GM12873 (cell line): ENCODE data around the gene FRMD4A.

Experiments
- TF ChIP-seq, protein P1 (sequence below): IDR thresholded peaks from 2 replicates; pipeline ENCODE4 v1.5.1; 2012; ENCODE audit warnings: low read depth, mild to moderate bottlenecking, moderate library complexity, low read length, control low read depth; ENCODE audit not compliant: insufficient read depth; ENCODE audit errors: missing control alignments

Gene FRMD4A

DNA sequence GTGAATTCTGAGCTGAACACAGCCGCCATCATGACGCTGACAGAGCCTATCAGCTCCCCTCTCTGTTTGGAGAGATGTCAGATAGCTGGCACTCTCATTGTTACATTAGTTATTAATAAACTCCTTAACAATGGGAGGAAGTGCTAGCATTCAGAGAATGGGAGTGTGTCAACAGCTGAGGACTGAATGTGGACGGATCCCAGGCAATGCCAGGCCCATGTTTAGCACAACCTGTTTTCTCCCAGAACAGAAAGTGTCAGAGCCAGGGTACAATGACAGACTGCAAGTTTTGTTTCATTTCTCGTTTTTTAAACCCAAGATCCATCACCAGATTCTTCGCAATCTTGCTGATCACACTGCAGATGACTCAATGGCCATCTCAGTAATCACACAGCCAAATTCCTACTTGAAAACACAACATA, 644.4 kb downstream of the FRMD4A start:
- TF ChIP-seq, protein P1, sequence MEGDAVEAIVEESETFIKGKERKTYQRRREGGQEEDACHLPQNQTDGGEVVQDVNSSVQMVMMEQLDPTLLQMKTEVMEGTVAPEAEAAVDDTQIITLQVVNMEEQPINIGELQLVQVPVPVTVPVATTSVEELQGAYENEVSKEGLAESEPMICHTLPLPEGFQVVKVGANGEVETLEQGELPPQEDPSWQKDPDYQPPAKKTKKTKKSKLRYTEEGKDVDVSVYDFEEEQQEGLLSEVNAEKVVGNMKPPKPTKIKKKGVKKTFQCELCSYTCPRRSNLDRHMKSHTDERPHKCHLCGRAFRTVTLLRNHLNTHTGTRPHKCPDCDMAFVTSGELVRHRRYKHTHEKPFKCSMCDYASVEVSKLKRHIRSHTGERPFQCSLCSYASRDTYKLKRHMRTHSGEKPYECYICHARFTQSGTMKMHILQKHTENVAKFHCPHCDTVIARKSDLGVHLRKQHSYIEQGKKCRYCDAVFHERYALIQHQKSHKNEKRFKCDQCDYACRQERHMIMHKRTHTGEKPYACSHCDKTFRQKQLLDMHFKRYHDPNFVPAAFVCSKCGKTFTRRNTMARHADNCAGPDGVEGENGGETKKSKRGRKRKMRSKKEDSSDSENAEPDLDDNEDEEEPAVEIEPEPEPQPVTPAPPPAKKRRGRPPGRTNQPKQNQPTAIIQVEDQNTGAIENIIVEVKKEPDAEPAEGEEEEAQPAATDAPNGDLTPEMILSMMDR = no peak

DNA sequence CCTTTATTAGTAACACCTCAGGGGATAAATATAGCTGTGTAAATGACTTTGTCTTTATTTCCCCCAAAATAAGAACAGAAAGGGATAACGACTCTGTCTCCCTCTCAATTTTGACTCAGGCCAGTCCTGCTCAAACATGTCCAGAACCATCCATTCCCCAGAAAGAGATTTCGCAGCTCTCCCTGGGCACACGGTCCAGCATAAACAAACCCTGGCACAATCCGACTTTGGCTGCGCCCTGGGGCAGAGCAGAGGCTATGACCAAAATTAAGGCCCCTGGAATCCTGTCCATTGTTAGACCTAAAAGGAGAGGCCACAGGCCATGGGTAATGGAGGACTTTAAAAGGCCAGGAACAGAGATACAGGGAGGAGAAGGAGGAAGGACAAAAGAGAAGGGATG, 644.8 kb downstream of the FRMD4A start:
- TF ChIP-seq, protein P1 = no peak

DNA sequence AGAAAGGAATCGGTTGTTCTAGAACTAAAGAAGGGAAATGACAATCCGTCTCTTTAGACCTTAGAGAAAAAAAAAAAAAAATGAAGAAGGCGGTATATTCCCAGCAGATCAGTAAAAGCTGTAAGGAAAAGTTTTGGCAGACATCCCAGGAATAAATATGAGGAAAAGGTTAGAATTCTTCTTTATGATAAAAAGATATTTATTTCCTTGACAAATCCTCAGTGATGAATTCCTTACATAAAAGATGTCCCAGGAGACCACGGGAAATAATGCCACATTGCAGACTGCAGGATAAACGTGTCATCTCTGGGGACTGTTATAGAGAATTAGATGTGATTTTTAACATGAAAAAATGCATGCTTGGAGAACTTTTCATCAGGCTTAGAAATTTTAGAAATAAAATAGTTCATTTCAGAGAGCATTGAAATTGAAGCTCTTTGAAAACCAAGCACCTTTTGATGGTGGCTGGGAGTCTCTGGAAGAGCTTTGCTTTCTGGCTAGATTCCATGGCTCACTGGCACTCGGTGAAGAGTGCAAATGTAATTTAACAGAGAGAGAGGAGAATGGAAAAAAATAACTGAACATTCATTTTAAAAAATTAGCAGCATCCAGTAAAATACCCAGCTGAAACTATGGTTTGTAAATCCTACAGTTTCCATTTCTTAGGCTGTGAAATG, 645.8 kb downstream of the FRMD4A start:
- TF ChIP-seq, protein P1 = no peak

DNA sequence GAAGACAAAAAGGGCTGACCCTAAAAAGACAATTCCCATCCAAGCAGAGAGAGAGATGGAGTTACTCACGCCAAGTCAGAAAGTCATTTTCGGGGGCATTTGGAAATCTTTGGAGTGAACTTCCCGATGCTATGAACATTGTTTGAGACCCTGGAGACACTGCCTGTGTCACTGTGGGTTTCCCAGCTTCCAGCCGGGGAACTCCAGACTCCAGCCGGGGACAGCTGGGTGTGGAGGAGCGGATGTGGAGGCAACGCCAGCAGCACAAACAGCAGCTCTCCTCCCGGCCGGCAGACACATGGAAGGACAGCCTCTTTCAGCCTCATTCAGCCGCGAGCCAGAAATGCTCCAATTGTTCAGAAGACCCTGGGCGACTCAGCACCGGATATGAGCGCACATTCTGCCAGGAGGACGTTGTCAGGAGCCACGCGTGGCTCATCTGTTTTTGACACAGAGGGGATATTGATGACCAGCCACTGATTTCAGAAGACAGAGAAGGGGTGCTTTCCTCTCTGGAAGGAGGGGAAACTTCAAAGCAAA, 646.4 kb downstream of the FRMD4A start:
- TF ChIP-seq, protein P1 = no peak

DNA sequence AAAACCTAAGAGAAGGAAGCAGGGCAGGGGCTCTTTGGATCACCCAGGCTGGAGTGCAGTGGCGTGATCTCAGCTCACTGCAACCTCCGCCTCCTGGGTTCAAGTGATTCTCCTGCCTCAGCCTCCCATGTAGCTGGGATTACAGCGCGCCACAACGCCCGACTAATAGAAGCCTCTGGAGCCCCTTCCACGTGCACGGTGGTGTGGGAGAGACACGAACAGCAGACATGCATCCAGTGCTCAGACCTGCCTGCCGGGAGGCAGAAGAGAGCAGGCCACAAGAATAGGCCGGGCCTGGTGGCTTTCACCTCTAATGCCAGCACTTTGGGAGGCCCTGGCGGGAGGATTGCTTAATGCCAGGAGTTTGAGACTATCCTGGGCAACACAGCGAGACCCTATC, 647.7 kb downstream of the FRMD4A start:
- TF ChIP-seq, protein P1 = no peak

DNA sequence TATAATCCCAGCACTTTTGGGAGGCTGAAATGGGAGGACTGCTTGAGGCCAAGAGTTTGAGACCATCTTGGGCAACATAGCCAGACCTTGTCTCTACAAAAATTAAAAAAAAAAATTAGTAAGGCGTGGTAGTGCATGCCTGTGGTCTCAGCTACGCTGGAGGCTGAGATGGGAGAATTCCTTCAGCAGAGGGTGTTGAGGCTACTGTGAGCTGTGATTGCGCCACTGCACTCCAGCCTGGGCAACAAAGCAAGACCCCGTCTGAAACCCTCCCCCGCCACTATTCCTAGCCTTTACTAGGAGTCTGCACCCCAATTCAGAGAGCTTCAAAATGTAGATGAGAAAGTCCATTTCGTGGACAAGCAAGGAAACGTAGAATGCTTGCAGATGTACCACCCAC, 648.8 kb downstream of the FRMD4A start:
- TF ChIP-seq, protein P1 = no peak

DNA sequence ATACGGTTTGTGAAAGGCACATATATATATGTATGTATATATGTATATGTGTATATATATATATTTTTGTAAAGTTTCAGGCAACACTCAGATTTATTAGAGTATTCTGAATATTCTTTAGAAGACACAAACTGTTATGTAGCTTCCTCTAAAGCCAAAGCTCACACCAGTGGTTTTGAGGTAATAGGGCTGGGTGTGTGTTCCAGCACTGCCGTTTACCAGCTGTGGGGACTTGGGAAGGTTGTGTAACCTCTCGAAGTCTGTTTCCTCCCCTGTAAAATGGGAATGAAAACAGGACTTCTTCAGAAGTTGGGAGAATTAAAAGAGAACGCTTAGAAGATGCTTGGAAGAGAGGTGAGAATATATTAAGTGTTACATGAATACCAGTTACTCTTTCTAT, 649.2 kb downstream of the FRMD4A start:
- TF ChIP-seq, protein P1 = no peak
